ENCODE data around the gene ARIH2. TPM values are rescaled to one million over a fixed set of nuclear protein-coding genes. Genes with fewer than 3 reads are reported as not detected.

The ARIH2 gene
- total RNA-seq, 2 donors from 2014 or later: 166 to 201 TPM

DNA sequence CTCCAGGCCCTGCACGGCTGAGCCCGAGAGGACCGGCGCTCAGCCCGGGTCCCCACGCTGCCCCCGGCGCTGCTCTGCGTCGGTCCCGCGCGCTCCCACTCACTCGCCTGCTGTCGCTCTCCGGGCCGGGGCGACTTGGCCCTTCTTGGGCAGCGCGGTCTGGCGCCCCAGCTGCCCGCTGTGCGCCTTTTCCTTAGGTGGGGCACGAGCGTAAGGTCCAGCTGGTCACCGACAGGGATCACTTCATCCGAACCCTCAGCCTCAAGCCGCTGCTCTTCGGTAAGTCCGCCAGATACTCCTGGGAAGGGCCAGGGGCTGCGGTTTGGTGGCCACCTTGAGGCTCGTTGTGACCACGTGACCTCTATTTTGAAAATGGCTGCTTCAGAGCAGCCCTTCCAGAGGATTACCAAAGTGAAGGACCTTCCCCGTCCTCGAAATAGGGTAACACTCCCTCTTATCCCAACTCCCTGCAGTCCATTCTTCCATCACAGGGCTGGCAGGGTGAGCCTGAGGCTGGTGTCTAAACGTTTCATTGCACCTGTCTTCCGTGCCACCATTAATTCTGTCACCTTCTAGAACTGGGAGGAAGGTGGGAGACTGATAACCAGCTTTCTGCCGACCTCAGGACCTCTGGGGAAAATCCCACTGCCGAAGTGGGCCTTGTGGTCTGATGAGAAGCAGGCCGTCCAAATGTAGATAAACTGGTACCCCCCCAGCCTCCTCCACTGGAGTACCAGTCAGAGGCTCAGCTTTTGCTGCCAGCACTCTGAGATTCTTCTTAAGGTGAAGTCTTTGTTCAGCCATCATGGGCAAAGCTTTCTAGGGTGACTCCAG, 72.2 kb downstream of the ARIH2 start:
- ATAC-seq (peak; percentile 30), DNase-seq (peak in 1 of 3 donors; percentile 23)
- peak overlapping the region; percentile 88 for H3K27ac Mint-ChIP-seq
- H3K4me3 Mint-ChIP-seq: peak overlapping the region; percentile 97
- no peaks in the 10 kb centered on the region for H3K27me3 Mint-ChIP-seq
- peaks cover 38% of the 10 kb centered on the region for H3K4me1 Mint-ChIP-seq
- no peaks in the 10 kb centered on the region for H3K9me3 ChIP-seq (ENCODE audit: control insufficient read depth, low read length, poor library complexity, severe bottlenecking)
- H3K36me3 Mint-ChIP-seq (ENCODE audit: low read depth): peaks cover under 1% of the 10 kb centered on the region

DNA sequence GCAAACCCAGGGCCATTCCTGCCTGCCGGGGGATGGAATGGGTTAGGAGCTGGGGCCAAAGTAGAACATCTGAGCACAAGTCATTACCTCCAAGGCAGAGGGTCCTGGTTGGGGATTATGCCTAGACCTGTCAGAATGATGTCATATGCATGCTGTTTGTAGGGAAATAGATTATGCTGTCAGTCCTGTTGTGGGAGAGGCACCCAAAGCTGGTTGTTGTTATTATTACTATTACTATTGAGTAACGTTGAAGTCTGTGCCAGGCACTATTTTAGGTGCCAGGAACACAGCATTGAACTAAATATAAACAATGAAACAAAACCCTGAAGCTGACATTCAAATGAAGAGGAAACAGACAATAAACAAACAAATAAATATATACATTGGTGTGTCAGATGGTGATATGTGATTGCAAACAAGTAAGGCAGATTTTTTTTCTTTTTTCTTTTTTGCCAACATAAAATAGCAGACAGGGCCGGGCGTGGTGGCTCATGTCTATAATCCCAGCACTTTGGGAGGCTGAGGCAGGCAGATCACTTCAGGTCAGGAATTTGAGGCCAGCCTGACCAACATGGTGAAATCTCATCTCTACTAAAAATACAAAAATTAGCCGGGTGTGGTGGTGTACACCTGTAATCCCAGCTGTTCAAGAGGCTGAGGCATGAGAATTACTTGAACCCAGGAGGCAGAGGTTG, 73.4 kb downstream of the ARIH2 start:
- Mint-ChIP-seq H3K27me3 (no peaks in the 10 kb centered on the region), H3K27ac (peak overlapping the region; percentile 88), H3K4me3 (peak overlapping the region; percentile 97), H3K4me1 (peaks cover 38% of the 10 kb centered on the region), H3K36me3 (ENCODE audit: low read depth) (no peaks in the 10 kb centered on the region)
- ATAC-seq: no peak
- no peaks in the 10 kb centered on the region for H3K9me3 ChIP-seq (ENCODE audit: control insufficient read depth, low read length, poor library complexity, severe bottlenecking)
- DNase-seq: no peak

DNA sequence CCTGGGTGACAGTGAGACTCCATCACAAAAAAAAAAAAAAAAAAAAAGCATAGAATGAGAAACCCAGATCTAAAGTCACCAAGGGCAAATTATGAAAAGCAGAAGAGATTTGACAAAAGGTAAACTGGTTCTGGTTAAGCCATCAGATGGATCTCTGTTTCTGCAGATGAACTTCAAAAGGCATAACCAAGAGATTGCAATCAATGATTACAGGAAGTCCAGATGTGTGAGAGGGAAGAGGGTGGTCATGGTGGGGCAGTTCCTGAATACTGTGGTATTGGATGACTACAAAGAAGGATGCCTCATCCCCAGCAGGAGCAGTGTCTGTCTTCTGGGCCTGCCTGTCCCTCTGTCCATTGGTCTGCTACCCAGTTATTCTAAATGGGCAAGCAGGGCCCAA, 75.2 kb downstream of the ARIH2 start:
- Mint-ChIP-seq H3K36me3 (ENCODE audit: low read depth) (no peaks in the 10 kb centered on the region), H3K4me1 (peaks cover 33% of the 10 kb centered on the region), H3K27me3 (no peaks in the 10 kb centered on the region), H3K4me3 (no peak overlapping the region), H3K27ac (no peak overlapping the region)
- no peak for DNase-seq
- ATAC-seq: no peak
- no peaks in the 10 kb centered on the region for H3K9me3 ChIP-seq (ENCODE audit: control insufficient read depth, low read length, poor library complexity, severe bottlenecking)

DNA sequence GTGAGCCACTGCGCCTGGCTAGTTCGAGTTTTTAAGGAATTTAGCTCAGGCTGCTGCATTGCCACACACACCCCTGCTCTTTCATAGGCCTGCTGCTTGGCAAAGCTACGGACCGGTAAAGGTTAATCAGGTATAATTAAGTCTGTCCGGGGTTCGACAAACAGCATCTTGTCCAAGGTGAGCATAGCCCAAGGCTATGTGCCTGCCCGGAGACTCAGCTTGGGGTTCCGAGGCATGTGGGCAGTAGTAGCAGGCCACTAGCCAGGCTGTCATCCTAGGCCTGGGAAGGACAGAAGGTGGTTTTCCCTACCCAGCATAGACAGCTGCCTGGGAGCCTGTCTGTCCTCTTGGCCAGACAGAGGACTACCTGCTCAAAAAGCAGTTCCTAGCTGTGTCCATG, 78.0 kb downstream of the ARIH2 start:
- no peaks in the 10 kb centered on the region for H3K9me3 ChIP-seq (ENCODE audit: control insufficient read depth, low read length, poor library complexity, severe bottlenecking)
- H3K27me3 Mint-ChIP-seq: no peaks in the 10 kb centered on the region
- H3K36me3 Mint-ChIP-seq (ENCODE audit: low read depth): no peaks in the 10 kb centered on the region
- H3K4me3 Mint-ChIP-seq: no peak overlapping the region
- DNase-seq: no peak
- H3K27ac Mint-ChIP-seq: peak overlapping the region; percentile 4
- ATAC-seq: no peak
- peaks cover 15% of the 10 kb centered on the region for H3K4me1 Mint-ChIP-seq

DNA sequence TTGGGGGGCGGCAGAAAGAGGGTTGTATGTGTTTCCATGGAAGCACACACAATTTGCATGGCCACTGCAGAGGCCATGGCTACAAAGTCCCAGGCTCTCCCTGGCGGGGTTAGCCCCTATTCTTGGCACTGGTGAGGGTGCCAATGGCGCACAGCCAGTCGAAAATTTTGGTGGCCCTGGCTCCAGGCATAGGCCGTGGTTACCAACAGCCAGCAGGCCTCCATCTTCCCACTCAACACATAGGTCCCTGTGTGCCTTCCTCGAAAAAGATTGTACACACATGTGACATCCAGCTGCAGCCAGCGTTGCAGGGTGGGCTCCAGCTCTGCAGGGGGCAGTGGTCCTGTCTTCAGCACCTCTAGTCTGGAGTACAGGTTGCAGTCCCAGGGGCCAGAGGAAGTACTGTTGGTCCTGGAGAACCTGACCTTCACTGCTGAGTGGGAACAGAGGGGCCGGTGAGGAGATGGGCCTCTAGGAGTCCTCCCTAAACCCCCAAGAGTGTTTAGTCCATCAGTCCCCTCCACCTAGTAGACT, 78.5 kb downstream of the ARIH2 start:
- Mint-ChIP-seq H3K4me1 (peaks cover 11% of the 10 kb centered on the region), H3K4me3 (no peak overlapping the region), H3K27me3 (no peaks in the 10 kb centered on the region), H3K27ac (peak overlapping the region; percentile 4), H3K36me3 (ENCODE audit: low read depth) (no peaks in the 10 kb centered on the region)
- ATAC-seq (no peak), DNase-seq (no peak)
- no peaks in the 10 kb centered on the region for H3K9me3 ChIP-seq (ENCODE audit: control insufficient read depth, low read length, poor library complexity, severe bottlenecking)

DNA sequence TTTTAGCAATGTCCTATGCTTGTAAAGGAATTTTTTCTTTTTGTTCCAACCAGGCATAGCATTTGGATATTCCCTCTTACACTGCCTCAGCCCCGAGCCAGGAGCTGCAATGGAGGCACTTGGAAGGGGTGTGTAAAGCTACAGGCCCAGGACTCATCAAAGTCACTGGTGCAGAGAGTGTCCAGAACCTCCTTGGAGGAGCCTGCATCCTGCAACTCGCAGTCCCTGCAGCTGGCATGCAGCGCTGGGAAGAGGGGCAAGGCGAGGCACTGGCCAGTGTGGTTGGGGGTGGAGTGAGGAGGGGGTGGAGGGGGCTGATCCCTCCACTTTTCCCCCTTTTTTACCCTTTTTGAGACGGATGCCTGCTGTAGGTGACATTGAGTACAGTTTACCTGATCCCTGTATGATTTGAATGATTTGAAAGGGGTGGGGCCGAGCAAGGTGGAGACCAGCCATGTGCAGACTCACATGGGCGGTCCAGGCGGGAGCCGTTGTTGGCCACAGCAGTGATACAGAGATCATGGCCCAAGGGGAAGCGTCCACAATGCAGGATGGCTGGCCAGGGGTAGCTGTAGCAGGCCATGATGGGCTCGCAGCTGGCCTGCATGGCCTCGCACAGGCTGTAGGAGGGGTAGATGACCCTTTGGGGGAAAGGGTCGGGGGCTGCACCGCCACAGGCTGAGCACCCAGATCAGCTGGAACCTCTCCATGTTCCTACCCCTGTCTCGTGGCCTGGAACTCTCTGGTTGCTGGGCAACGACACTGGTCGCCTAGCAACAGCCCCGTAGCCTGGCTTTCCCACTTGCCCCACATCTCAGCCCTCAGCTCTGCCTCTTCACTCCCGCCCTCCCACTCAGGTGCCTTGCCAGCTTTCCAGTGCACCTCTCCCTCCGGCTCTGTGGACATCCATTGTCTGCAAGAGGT, 79.3 kb downstream of the ARIH2 start:
- no peak for ATAC-seq
- no peak overlapping the region for H3K4me3 Mint-ChIP-seq
- no peaks in the 10 kb centered on the region for H3K27me3 Mint-ChIP-seq
- H3K4me1 Mint-ChIP-seq: peaks cover 11% of the 10 kb centered on the region
- H3K36me3 Mint-ChIP-seq (ENCODE audit: low read depth): no peaks in the 10 kb centered on the region
- H3K9me3 ChIP-seq (ENCODE audit: control insufficient read depth, low read length, poor library complexity, severe bottlenecking): no peaks in the 10 kb centered on the region
- no peak for DNase-seq
- H3K27ac Mint-ChIP-seq: no peak overlapping the region

DNA sequence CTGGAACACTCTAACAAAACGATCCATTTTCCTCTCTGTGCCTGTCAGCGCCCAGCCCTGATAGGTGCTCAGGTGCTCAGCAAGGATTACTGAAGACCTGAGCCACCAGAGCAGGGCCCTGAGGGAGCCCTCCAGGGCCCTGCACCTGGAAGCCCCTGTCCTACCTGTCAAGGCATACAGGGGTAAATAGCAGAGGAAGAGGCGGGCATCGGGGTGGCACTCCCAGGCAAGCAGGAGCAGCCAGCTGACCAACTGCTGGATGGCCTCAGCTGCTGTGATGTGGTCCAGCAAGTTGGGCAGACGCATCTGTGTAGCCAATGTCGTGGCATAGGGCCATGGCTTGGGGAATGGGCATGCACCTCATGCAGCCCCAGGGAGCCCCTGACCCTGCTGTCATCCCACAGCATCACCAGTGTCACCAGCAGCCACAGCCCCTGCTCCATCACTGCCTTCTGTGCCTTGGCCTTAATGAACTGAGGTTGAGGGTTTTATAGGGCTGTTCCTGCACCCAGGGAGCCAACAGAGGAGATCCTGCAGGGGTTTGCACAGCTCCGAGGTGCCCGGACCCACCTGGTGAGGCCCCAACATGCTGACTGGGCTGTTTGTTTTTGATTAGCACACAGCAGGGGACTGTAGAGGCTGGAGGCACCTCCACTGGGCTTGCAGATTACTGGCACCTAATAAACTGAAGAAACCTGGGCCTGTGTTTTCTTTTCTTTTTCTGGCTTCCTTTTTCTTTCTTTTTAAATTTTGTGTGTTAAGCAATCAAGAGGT, 80.6 kb downstream of the ARIH2 start:
- H3K4me3 Mint-ChIP-seq: no peak overlapping the region

DNA sequence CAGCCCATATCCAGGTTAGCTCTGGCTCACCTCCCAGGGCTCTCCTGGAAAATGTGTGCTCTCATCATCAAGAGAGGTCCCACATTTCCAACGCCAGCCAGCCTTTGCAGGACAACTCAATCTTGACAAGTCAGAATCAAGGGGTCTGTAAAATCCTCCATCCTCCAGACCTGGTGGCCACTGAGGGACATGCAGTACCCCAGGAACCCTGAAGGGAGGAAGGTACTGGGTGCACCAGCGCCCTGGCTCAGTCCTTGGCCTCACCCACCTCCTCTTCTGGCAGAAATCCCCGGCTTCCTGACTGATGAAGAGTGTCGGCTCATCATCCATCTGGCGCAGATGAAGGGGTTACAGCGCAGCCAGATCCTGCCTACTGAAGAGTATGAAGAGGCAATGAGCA, 82.5 kb downstream of the ARIH2 start:
- DNase-seq (no peak), ATAC-seq (no peak)
- no peaks in the 10 kb centered on the region for H3K9me3 ChIP-seq (ENCODE audit: control insufficient read depth, low read length, poor library complexity, severe bottlenecking)
- no peaks in the 10 kb centered on the region for H3K36me3 Mint-ChIP-seq (ENCODE audit: low read depth)
- no peak overlapping the region for H3K4me3 Mint-ChIP-seq
- no peaks in the 10 kb centered on the region for H3K27me3 Mint-ChIP-seq
- peak overlapping the region; percentile 53 for H3K27ac Mint-ChIP-seq
- H3K4me1 Mint-ChIP-seq: peaks cover 2% of the 10 kb centered on the region

More for the DNA sequence above, 80.6 kb downstream of the ARIH2 start:
- ATAC-seq (no peak), DNase-seq (no peak)
- Mint-ChIP-seq H3K36me3 (ENCODE audit: low read depth) (no peaks in the 10 kb centered on the region), H3K27ac (no peak overlapping the region), H3K4me1 (peaks cover 8% of the 10 kb centered on the region), H3K27me3 (no peaks in the 10 kb centered on the region)
- no peaks in the 10 kb centered on the region for H3K9me3 ChIP-seq (ENCODE audit: control insufficient read depth, low read length, poor library complexity, severe bottlenecking)

DNA sequence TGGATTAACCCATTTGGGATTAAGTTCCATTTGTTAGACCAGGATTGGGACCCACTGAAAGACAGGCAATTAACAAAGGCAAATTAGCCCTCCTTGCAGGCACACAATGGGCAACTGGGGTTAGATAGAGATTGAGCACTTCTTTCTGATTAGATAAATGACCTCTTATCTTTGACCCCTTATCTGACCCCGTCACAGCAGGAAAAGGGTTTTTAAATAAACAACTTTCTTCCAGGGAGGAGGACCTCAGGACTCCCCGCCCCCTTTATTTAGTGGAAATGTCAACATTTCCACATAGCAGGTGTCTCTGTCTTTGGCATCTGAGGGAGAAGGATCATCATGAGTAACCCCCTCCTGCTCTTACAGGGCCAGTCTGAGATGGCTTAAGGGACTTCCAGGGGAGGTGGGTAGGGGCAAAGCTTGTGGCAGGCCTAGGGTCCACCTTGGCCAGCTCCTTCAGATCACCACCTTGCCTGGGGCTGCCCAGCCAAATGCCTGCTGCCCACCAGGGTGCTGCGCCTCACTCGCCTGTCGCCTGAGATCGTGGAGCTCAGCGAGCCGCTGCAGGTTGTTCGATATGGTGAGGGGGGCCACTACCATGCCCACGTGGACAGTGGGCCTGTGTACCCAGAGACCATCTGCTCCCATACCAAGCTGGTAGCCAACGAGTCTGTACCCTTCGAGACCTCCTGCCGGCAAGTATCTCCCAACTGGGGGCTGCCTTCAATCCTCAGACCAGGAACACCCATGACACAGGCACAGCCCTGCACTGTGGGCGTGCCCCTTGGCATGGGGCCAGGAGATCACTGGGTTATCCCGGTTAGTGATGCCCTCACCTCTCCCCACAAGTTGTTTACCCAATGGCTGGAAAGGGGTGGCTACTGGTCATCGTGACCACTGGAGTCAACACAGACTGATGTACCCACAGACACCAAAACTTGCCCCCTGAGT, 86.0 kb downstream of the ARIH2 start:
- Mint-ChIP-seq H3K27ac (no peak overlapping the region), H3K36me3 (ENCODE audit: low read depth) (peaks cover 2% of the 10 kb centered on the region), H3K27me3 (no peaks in the 10 kb centered on the region), H3K4me3 (no peak overlapping the region), H3K4me1 (peaks cover 26% of the 10 kb centered on the region)
- no peak for DNase-seq
- no peaks in the 10 kb centered on the region for H3K9me3 ChIP-seq (ENCODE audit: control insufficient read depth, low read length, poor library complexity, severe bottlenecking)
- no peak for ATAC-seq

DNA sequence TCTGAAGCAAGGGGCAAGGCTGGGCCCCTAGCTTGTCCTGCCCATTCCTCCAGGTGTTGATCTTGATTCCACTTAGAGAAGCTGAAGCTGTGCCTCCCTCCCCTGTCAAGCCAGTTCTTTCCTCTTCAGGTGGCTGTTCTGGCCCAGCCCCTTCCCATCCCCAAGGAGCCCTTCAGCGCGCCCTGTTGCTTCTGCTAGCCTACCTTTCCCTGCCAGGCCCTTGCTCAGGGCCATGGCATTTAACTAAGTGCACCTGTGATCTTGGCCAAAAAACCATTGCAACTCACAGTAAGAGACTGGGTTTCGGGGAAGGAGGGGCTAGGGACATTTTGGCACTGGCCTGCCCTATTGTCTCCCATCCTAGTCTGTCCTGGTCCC, 86.7 kb downstream of the ARIH2 start:
- no peaks in the 10 kb centered on the region for H3K27me3 Mint-ChIP-seq
- peaks cover 2% of the 10 kb centered on the region for H3K36me3 Mint-ChIP-seq (ENCODE audit: low read depth)
- ATAC-seq (no peak), DNase-seq (no peak)
- H3K27ac Mint-ChIP-seq: no peak overlapping the region
- H3K4me1 Mint-ChIP-seq: peaks cover 26% of the 10 kb centered on the region
- no peaks in the 10 kb centered on the region for H3K9me3 ChIP-seq (ENCODE audit: control insufficient read depth, low read length, poor library complexity, severe bottlenecking)
- no peak overlapping the region for H3K4me3 Mint-ChIP-seq

DNA sequence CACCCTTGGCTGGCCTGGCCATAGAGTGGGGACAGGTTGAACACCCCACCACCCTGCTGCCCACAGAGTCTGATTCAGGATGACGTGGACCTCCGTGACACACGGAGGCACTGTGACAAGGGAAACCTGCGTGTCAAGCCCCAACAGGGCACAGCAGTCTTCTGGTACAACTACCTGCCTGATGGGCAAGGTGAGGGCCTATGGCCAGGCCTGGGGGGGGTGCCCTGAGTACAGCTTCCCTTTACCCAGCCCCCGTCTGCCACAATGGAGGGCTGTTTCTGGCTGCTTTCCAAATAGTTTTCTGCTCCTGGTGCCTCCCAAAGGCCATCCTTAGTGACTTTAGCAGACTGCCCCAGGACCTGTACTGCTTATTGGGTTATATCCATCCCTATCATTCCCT, 87.4 kb downstream of the ARIH2 start:
- peak overlapping the region; percentile 99 for H3K27ac Mint-ChIP-seq
- H3K36me3 Mint-ChIP-seq (ENCODE audit: low read depth): peaks cover 2% of the 10 kb centered on the region
- no peak for ATAC-seq
- H3K4me1 Mint-ChIP-seq: peaks cover 26% of the 10 kb centered on the region
- H3K4me3 Mint-ChIP-seq: peak overlapping the region; percentile 100
- no peaks in the 10 kb centered on the region for H3K9me3 ChIP-seq (ENCODE audit: control insufficient read depth, low read length, poor library complexity, severe bottlenecking)
- no peaks in the 10 kb centered on the region for H3K27me3 Mint-ChIP-seq
- DNase-seq: no peak
